HG03196 (cell line): ENCODE measurements around the gene USP14.
A peak's percentile ranks its signal among the peaks of the same experiment; 100 is the strongest.
"Not testable (repeated sequence)": the region's sequence is repeated elsewhere in the genome, so short reads cannot be mapped to it uniquely, and the experiment has no call there.

Source experiments
- ATAC-seq: cut with Tn5 transposase; IDR thresholded peaks from one replicate; pipeline ENCODE4 v1.9.1; 2021; ENCODE audit not compliant: unreplicated experiment

The USP14 gene

DNA sequence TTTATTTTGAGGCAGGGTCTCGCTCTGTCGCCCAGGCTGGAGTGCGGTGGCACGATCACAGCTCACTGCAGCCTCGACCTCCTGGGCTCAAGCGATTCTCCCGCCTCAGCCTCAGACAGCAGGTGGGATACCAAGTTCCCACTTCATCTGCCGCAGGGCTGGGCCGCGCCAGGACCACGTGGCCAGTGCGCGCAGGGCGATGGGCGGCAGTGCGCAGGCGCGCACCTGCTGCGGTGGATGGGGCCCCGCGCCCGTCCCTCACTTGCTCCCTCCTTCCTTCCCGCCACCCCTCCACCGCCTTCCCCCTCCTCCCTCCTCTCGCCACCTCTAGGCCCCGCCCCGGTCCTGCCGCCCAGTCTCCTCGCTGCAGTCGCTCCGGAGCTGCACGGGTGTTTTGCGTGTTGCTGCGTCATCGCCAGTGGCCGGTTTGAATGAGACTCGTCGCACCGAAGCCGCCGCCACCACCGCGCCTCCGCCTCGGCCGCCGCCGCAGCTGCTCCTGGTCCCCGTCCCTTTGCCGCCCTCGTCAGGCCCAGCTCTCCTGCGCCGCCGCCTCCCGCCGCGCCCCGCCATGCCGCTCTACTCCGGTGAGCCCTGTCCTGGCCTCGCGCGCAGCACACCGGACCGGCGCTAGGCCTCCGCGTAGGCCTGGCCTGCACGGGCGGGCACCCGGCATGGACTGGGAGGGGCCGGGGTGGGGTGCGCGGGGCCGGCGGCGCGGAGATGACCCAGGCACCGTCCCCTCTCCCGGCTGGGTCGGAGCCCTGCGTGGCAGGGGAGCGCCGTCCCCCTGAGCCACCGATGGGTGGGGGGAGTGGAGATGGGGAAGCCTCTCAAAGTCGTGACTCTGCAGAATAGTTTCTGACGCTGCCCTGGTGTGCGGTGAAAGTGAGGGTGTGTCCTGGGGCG is at the start of gene USP14:
USP14 (plus strand) TSS at position 430 of the 909 bp plus-strand sequence; CDS start at position 572, 142 bp downstream.
- peak; percentile 91 for ATAC-seq

DNA sequence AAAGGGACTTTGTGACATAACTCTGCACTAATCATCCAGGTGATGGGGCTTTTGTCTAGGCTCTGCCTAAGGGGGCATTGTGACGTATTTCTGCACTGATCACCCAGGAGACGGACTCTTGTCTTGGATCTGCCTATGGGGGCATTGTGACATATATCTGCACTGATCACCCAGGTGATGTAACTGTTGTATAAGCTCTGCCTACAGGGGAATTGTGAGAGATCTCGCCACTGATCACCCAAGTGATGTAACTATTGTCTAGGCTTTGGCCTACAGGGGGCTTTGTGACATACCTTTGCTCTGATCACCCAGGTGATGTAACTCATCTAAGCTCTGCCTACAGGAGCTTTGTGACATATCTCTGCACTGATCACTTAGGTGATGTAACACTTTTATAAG is 49.7 kb upstream of the USP14 start:
- ATAC-seq = peak; percentile 14

DNA sequence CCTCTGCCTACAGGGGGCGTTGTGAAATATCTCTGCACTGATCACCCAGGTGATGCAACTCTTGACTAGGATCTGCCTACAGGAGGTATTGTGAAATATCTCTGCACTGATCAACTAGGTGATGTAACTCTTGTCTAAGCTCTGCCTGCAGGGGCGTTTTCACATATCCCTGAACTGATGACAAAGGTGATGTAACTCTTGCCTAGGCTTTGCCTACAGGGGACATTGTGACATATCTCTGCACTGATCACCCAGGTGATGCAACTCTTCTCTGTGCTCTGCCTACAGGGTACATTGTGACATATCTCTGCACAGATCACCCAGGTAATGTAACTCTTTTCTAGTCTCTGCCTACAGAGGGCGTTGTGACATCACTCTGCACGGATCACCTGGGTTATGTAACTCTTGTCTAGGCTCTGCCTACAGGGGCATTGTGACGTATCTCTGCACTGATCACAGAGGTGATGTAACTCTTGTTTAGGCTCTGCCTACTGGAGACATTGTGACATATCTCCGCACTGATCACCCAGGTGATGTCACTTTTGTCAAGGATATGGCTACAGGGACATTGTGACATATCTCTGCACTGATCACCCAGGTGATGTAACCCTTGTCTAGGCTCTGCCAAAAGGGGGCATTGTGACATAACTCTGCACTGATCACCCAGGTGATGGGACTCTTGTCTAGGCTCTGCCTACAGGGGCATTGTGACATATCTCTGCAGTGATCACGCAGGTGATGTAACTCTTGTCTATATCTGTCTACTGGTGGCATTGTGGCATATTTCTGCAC is 49.0 kb upstream of the USP14 start:
- ATAC-seq = not testable (repeated sequence)

DNA sequence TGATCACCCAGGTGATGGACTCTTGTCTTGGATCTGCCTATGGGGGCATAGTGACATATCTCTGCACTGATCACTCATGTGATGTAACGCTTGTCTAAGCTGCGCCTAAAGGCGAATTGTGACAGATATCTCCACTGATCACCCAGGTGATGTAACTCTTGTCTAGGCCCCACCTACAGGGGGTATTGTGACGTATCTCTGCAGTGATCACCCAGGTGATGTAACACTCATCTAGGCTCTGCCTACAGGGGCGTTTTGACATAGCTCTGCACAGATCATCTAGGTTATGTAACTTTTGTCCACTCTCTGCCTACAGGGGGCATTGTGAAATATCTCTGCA is 48.5 kb upstream of the USP14 start:
- not testable (repeated sequence) for ATAC-seq

DNA sequence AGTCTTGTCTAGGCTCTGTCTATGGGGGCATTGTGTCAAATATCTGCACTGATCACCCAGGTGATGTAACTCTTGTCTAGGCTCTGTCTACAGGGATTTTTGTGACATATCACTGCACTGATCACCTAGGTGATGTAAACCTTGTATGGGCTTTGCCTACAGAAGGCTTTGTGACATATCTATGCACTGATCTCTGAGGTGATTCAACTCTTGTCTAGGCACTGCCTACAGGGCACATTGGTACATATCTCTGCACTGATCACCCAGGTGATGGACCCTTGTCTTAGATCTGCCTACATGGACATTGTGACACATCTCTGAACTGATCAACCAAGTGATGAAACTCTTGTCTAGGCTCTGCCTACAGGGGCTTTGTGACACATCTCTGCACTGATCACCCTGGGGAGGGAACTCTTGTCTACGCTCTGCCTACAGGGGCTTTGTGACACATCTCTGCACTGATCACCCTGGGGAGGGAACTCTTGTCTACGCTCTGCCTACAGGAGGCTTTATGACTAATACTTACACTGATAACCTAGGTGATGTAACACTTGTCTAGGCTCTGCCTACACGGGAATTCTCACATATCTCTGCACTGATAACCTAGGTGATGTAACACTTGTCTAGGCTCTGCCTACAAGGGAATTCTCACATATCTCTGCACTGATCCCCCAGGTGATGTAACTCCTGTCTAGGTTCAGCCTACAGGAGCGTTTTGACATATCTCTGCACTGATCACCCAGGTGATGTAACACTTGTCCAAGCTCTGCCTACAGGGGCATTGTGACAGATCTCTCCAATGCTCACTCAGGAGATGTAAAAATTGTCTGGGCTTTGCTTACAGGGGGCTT is 47.8 kb upstream of the USP14 start:
- ATAC-seq = not testable (repeated sequence)

DNA sequence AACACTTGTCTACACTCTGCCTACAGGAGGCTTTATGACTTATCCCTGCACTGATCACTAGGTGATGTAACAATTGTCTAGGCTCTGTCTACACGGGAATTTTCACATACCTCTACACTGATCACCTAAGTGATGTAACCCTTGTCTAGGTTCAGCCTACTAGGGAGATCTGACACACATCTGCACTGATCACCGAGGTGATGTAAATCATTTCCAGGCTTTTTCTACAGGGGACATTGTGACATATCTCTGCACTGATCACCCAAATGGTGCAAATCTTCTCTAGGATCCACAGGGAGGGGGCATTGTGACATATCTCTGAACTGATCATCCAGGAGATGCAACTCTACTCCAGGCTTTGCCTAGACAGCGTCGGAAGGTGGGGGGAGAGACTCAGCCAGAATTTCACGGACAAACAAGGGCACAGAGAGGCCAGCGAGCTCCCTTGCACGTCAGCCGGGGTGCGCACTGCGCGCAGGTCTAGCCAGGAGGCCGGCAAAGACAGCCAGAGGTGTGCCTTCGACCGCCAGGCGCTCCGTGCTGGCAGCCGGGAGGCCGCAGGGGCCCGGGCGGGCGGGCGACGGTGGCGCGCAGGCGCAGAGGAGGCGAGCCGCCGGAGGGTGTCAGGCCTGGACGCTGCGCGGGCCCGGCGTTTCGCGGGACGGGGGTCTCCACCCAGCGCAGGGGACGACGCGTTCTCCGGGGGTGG is 46.9 kb upstream of the USP14 start:
- no peak for ATAC-seq

DNA sequence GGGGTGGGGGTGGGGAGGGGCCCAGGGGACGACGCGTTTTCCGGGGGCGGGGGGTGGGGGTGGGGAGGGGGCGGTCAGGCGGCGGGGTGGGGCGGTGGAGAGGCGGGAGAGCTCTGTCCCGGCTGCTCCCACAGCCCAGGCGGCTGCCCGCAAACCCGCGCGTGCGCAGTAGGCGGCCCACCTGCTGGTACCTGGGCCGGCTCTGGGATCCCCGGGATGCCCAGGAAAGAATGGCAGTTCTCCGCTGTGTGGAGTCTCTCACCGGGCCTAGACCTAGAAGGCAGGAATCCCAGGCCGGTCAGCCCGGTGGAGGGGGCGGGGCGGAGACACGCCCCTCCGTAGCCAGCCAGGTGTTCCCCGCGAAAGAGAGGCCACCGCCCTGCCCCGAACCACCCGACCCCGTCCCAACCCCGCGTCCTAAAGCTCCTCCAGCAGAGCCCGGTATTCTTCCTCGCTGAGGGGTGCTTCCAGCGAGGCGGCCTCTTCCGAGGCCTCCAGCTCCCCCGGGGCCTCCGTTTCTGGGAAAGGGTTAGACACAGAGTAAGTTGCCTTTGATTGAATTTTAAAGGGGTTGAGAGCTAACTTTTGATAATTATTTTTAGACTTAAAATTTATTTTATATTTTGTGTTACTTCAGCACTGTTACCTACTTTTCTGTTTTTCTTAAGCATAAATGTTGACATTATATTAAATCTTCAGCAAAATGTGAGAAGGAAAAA is 46.2 kb upstream of the USP14 start:
- ATAC-seq = not testable (repeated sequence)

DNA sequence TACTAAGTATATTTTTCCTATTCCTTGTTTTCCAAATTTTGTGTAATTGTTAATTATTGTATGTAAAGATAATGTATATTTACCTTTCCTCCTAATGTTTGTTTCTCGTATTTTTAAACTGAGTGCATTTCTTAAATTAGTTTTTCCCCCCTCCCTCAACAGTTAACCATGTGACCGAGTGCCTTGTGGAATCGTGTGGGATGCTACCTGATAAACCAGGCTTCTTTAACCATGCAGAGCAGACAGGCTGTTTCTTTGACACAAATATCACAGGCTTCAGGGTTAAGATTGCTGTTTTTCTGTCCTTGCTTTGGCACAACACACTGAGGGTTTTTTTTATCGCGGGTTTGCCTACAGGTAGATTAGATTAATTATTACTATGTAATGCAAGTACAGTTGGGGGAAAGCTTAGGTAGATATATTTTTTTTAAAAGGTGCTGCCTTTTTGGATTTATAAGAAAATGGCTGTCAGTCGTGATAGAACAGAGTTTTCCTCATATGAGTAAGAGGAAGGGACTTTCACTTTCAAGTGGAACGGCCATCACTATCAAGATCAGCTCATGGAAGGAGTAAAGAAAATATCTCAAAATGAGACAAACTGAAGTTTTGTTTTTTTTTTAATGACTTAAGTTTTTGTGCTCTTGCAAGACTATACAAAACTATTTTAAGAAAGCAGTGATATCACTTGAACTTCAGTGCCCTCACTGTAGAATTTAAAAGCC is 37.7 kb upstream of the USP14 start:
- not testable (repeated sequence) for ATAC-seq

DNA sequence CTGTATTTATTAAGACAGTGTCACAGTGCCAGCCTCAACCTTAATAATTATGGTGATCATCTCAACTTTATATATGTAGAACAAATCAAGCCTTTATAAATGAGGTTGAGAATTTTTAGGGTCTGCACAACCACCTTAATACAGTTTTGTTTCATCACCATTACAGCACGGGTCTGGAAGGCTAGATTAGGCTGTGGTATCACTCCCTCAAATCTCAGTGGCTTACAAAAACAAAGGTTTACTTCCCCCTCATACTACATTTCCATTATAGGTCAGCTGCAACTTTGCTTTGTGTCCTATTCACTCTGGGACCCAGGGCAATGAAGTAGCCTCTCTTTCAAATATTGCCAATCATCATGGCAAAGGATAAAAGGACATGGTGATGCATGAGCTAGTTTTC is 23.3 kb upstream of the USP14 start:
- ATAC-seq = no peak

DNA sequence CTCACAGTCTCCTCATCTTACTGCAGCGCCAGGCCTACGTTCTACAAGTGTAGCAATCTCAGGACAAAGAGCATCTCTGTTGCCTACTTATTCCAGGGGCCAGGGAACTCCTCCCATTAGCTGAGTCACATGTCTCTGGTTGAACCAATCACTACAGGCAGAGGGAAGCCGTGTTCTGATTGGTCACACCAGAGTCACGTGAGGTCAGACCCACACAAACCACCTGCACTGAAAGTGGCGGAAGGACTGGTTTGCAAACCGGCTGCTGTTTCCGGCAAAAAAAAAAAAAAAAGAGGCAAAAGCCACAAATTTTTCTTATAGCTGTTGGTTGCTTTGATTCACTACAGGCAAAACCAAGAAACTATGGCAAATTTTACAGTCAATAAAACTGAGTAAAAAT is 21.9 kb upstream of the USP14 start:
- no peak for ATAC-seq

DNA sequence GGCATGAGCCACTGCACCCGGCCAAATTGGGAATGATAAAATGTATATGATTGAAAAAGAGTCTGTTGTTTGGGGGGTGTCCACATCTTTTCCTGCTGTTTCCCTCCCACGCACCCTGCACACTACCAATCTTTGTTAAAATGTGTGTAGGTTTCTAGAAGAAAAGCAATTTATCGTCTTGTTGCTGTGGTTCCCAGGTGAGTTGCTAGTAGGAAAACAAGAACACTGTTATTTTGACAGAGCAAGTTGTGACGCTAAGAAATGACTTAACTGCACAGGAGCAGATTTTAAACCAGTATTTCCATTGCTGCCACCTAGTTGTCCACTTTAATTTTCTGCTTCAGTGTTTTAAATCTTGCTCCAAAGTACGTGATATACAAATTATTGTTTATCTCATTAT is 21.0 kb upstream of the USP14 start:
- no peak for ATAC-seq

DNA sequence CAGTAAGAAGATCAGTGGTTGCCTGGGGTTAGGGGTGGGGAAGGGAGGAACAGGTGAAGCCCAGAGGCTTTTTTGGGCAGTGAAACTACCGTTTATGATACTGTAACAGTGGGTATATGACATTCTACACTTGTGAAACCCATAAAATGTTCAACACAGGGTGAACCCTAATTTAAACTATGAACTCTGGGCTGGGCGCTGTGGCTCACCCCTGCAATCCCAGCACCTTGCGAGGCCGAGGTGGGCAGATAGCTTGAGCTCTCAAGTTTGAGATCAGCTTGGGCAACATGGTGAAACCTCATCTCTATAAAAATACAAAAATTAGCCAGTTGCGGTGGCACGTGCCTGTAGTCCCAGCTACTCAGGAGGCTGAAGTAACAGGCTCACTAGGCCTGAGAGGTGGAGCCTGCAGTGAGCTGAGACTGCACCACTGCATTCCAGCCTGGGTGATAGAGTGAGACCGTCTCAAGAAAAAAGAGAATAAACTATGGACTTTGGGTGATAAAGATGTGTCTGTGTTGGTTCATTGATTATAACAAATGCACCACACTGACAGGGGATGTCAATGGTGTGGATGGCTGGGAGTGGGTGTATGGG is 17.6 kb upstream of the USP14 start:
- ATAC-seq = no peak

DNA sequence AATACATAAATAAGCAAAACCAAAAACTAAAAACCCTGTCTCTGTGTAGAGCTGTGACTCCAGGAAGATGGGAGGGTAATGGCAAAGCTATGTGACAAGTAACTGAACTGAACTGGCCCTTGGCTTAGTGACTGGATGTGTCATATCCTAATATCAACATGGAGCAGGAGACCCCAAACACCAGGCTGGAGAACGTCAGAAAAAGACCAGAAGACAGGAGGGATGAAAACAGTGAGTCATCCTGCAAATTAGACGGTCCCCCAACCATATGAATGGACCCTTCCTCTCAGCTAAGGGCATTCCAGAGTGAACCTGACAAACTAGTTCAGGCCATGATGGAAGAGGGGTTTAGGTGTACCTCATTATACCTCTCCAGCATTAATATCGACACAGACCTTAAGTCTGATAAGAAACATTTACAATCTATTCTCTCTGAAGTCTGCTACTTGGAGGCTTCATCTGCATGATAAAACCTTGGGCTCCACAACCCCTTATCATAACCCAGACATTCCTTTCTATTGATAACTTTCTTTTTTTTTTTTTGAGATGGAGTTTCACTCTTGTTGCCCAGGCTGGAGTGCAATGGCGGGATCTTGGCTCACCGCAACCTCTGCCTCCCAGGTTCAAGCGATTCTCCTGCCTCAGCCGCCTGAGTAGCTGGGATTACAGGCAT is 15.6 kb upstream of the USP14 start:
- not testable (repeated sequence) for ATAC-seq

DNA sequence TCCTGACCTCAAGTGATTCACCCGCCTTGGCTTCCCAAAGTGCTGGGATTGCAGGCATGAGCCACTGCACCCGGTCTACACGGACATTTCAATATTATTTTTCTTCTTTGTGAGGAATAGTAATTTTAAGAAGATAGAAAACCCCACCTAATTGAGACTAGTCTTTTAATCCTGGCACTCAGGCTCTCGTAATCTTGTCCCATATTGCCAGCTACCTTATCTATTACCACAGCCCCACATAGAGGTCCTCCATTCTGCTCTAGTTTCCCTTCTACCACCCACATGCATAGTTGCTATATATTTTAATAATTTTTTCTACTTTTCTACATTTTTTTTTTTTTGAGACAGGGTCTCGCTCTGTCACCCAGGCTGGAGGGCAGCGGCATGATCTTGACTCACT is 9.5 kb upstream of the USP14 start:
- no peak for ATAC-seq

DNA sequence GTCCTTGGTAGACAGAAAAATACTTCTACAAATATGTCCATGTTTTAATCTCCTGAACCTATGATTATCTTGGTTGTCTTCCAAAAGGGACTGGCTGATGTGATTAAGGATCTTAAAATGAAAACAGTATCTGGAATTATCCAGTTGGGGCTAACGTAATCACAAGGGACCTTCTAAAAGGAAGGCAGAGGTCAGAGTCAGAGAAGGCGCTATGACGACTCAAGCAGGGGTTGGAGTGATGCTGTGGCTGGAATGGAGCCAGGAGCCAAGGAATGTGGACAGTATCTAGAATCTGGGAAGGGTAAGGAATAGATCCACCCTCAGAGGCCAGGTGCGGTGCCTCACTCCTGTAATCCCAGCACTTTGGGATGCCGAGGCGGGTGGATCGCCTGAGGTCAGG is 4.2 kb upstream of the USP14 start:
- ATAC-seq = no peak

DNA sequence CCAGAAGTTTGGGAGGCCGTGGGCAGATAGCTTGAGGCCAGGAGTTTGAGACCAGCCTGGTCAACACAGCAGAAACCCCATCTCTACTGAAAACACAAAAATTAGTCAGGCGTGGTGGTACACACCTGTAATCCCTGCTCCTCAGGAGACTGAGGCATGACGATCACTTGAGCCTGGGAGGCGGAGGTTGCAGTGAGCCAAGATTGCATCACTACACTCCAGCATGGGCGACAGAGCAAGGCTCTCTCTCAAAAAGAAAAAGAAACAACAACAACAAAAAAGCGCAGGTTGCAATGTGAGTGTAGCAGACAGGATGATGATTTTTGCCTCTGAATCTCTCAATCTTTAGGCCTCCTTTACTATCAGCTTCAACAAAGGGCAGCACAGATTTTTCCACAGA is 2.7 kb upstream of the USP14 start:
- ATAC-seq = no peak

DNA sequence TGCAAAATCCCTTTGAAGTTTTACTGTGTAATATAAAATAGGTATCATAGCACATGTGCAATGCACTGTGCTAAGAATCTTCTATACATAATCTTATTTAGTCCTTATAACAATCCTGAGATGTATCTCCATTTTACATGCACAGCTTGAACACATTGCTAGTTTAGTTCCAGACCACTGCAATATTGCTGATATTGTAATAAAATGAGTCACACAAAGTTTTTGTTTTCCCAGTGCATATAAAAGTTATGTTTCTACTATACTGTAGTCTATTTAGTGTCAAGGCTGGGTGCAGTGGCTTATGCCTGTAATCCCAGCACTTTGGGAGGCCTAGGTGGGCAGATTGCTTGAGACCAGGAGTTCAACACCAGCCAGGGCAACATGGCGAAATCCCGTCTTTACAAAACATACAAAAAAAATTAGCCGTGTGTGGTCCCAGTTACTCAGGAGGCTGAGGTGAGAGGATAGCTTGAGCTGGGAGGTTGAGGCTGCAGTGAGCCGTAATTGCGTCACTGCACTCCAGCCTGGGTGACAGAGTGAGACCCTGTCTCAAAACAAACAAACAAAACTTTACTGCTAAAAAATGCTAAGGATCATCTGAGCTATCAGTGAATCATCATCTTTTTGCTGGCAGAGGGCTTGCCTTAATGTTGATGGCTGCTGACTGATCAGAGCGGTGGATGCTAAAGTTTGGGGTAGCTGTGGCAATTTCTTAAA is 1.7 kb upstream of the USP14 start:
- no peak for ATAC-seq
